H9 (cell line): ENCODE results near the gene P4HA1. TPM values are rescaled to one million over a fixed set of nuclear protein-coding genes. Genes with fewer than 3 reads are reported as not detected.

Experiments
- DNase-seq: peaks from one replicate; pipeline ENCODE4 v3.0.0-alpha.2; 2017
- H2AFZ ChIP-seq: one replicate; pipeline ENCODE4 v1.6.1; 2013; ENCODE audit warnings: mild to moderate bottlenecking, low read length, control low read depth, moderate library complexity
- H2AK5ac ChIP-seq: 2 replicates; pipeline ENCODE4 v1.6.1; 2013; ENCODE audit warnings: low read length, control low read depth, mixed read lengths; ENCODE audit not compliant: insufficient read length
- H2BK120ac ChIP-seq: one replicate; pipeline ENCODE4 v1.6.1; 2013; ENCODE audit warnings: low read depth, mild to moderate bottlenecking, low read length, control low read depth, inconsistent platforms; ENCODE audit not compliant: poor library complexity, severe bottlenecking
- H2BK12ac ChIP-seq: 2 replicates; pipeline ENCODE4 v1.6.1; 2013; ENCODE audit warnings: low read length, control low read depth, mixed read lengths, low read depth; ENCODE audit not compliant: insufficient read length
- H2BK15ac ChIP-seq: 2 replicates; pipeline ENCODE4 v1.6.1; 2013; ENCODE audit warnings: low read depth, low read length, control low read depth
- H2BK20ac ChIP-seq: one replicate; pipeline ENCODE4 v1.6.1; 2013; ENCODE audit warnings: low read depth, mild to moderate bottlenecking, low read length, control low read depth, inconsistent platforms; ENCODE audit not compliant: poor library complexity, severe bottlenecking
- H2BK5ac ChIP-seq: 2 replicates; pipeline ENCODE4 v1.6.1; 2013; ENCODE audit warnings: low read length, control low read depth, mixed read lengths; ENCODE audit not compliant: insufficient read length
- H3K14ac ChIP-seq: 2 replicates; pipeline ENCODE4 v1.6.1; 2013; ENCODE audit warnings: low read length, control low read depth; ENCODE audit not compliant: insufficient read depth
- H3K18ac ChIP-seq: 2 replicates; pipeline ENCODE4 v1.6.1; 2013; ENCODE audit warnings: low read depth, mild to moderate bottlenecking, mixed read lengths, low read length, control low read depth; ENCODE audit not compliant: insufficient read length
- H3K23ac ChIP-seq: 2 replicates; pipeline ENCODE4 v1.6.1; 2013; ENCODE audit warnings: low read length, control low read depth, mixed read lengths, low read depth; ENCODE audit not compliant: insufficient read length
- H3K23me2 ChIP-seq: 2 replicates; pipeline ENCODE4 v1.6.1; 2013; ENCODE audit warnings: low read depth, mild to moderate bottlenecking, mixed read lengths, low read length, control low read depth; ENCODE audit not compliant: insufficient read length, poor library complexity, severe bottlenecking
- H3K27ac ChIP-seq: 2 replicates; pipeline ENCODE4 v1.5.1; 2013; ENCODE audit warnings: low read length, control low read depth, mixed read lengths, low read depth; ENCODE audit not compliant: insufficient read length
- H3K27me3 ChIP-seq: 2 replicates; pipeline ENCODE4 v1.6.1; 2013; ENCODE audit warnings: low read length, control low read depth, inconsistent platforms; ENCODE audit not compliant: insufficient read depth
- H3K4ac ChIP-seq: 2 replicates; pipeline ENCODE4 v1.6.1; 2013; ENCODE audit warnings: low read depth, mild to moderate bottlenecking, control low read depth, inconsistent platforms, low read length, moderate library complexity
- H3K4me1 ChIP-seq: 2 replicates; pipeline ENCODE4 v1.6.1; 2013; ENCODE audit warnings: low read length, control low read depth, inconsistent platforms; ENCODE audit not compliant: insufficient read depth
- H3K4me2 ChIP-seq: 2 replicates; pipeline ENCODE4 v1.6.1; 2013; ENCODE audit warnings: low read length, control low read depth, mixed read lengths; ENCODE audit not compliant: insufficient read length, insufficient read depth
- H3K56ac ChIP-seq: 2 replicates; pipeline ENCODE4 v1.6.1; 2013; ENCODE audit warnings: low read depth, mild to moderate bottlenecking, mixed read lengths, low read length, control low read depth; ENCODE audit not compliant: insufficient read length
- H3K79me1 ChIP-seq: 2 replicates; pipeline ENCODE4 v1.6.1; 2013; ENCODE audit warnings: low read depth, mild to moderate bottlenecking, moderate library complexity, low read length, control low read depth, inconsistent platforms; ENCODE audit not compliant: insufficient read depth, poor library complexity, severe bottlenecking
- H3K79me2 ChIP-seq: 2 replicates; pipeline ENCODE4 v1.6.1; 2013; ENCODE audit warnings: low read length, control low read depth, inconsistent platforms; ENCODE audit not compliant: insufficient read depth
- H3K9ac ChIP-seq: 2 replicates; pipeline ENCODE4 v1.6.1; 2013; ENCODE audit warnings: low read length, control low read depth, mixed read lengths; ENCODE audit not compliant: insufficient read length; ENCODE audit errors: extremely low read depth
- H3K9me3 ChIP-seq: one replicate; pipeline ENCODE4 v1.6.1; 2013; ENCODE audit warnings: low read depth, low read length, inconsistent platforms; ENCODE audit not compliant: control insufficient read depth
- H3T11ph ChIP-seq: one replicate; pipeline ENCODE4 v1.6.1; 2013; ENCODE audit warnings: mild to moderate bottlenecking, low read length, control low read depth, inconsistent platforms
- H4K20me1 ChIP-seq: one replicate; pipeline ENCODE4 v1.6.1; 2013; ENCODE audit not compliant: control insufficient read depth, insufficient read length, insufficient read depth
- H4K5ac ChIP-seq: 2 replicates; pipeline ENCODE4 v1.6.1; 2013; ENCODE audit warnings: low read depth, mild to moderate bottlenecking, mixed read lengths, low read length, control low read depth; ENCODE audit not compliant: insufficient read length
- H4K8ac ChIP-seq: replicated peaks from 2 replicates; pipeline ENCODE4 v1.6.1; 2013; ENCODE audit warnings: low read length, control low read depth, mixed read lengths, low read depth; ENCODE audit not compliant: insufficient read length
- H4K91ac ChIP-seq: 2 replicates; pipeline ENCODE4 v1.6.1; 2013; ENCODE audit warnings: low read depth, mild to moderate bottlenecking, moderate library complexity, mixed read lengths, low read length, control low read depth; ENCODE audit not compliant: insufficient read length
- H3K27ac Mint-ChIP-seq, 3 experiments: 2 replicates in 2 of 3; 3 replicates in 1 of 3; pipeline ENCODE4 v1.8.0; 2020 to 2021; ENCODE audit warnings: mixed read lengths in 3 of 3, mild to moderate bottlenecking in 1 of 3, moderate library complexity in 1 of 3
- H3K27me3 Mint-ChIP-seq: 2 replicates; pipeline ENCODE4 v1.8.0; 2021; ENCODE audit warnings: low read depth, mild to moderate bottlenecking, moderate library complexity, mixed read lengths
- H3K36me3 Mint-ChIP-seq, 3 experiments: 2 replicates in 2 of 3; 3 replicates in 1 of 3; pipeline ENCODE4 v1.8.0; 2020 to 2021; ENCODE audit warnings: low read depth in 3 of 3, mixed read lengths in 3 of 3; ENCODE audit not compliant: insufficient read depth in 1 of 3
- H3K4me1 Mint-ChIP-seq, 2 experiments: 2 replicates each; pipeline ENCODE4 v1.8.0; 2020; ENCODE audit warnings: mixed read lengths in 2 of 2
- H3K4me3 Mint-ChIP-seq, 2 experiments: 2 replicates in 1 of 2; 3 replicates in 1 of 2; pipeline ENCODE4 v1.8.0; 2020 to 2021; ENCODE audit warnings: mild to moderate bottlenecking in 2 of 2, mixed read lengths in 2 of 2, moderate library complexity in 1 of 2
- H3K9me3 Mint-ChIP-seq, 2 experiments: 2 replicates in 1 of 2; 3 replicates in 1 of 2; pipeline ENCODE4 v1.8.0; 2020; ENCODE audit warnings: mild to moderate bottlenecking in 2 of 2, mixed read lengths in 2 of 2, moderate library complexity in 1 of 2
- WGBS: extraction: QIAGEN DNeasy Blood & Tissue Kit; methylation state at CpG from one replicate; pipeline ENCODE4 v1.1.7; 2013; ENCODE audit warnings: missing lambda C conversion rate, low lambda C conversion rate, mixed read lengths; ENCODE audit not compliant: insufficient read length; ENCODE audit errors: extremely low coverage; 5-methylcytosine and 5-hydroxymethylcytosine counted together
- total RNA-seq: library from RNA; stranded (reverse); gene quantifications from 2 replicates; pipeline ENCODE4 v1.2.1, GENCODE V29; 2021
- TF ChIP-seq, protein P1 (sequence below): fragments of 200-600 bp; sonication (generic); conservative IDR thresholded peaks from 3 replicates; pipeline ENCODE4 v1.8.0; 2021; ENCODE audit warnings: antibody characterized with exemption, mild to moderate bottlenecking

The P4HA1 gene
- total RNA-seq, 1 experiment from 2014 or later, result 48.6 TPM

DNA sequence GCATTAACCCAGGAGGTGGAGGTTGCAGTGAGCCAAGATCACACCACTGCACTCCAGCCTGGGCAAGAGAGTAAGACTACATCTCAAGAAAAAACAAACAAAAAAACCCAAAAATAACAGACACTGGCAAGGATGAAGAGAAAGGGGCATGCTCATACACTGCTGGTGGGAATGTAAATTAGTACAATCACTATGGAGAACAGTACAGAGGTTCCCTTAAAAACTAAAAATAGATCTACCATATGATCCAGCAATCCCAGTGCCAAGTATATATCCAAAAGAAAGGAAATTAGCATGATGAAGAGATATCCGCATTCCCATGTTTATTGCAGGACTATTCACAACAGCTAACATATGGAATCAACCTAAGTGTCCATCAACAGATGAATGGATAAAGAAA lies 75.6 kb downstream of the P4HA1 start:
- Histone ChIP-seq H3K79me2 (no peaks in the 10 kb centered on the region), H3K23me2 (no peaks in the 10 kb centered on the region), H3K4ac (no peak overlapping the region), H4K5ac (no peak overlapping the region), H3K23ac (no peak overlapping the region), H3K14ac (no peak overlapping the region), H3K56ac (no peak overlapping the region), H2BK120ac (no peak overlapping the region), H2BK20ac (no peak overlapping the region), H2BK5ac (no peak overlapping the region), H2BK12ac (no peak overlapping the region), H4K20me1 (no peaks in the 10 kb centered on the region), H2AK5ac (no peak overlapping the region), H3K4me2 (no peak overlapping the region), H3K9me3 (no peaks in the 10 kb centered on the region), H3K79me1 (peaks cover 4% of the 10 kb centered on the region), H2AFZ (no peak overlapping the region), H3K27ac (no peak overlapping the region), H3K18ac (no peak overlapping the region), H4K91ac (no peak overlapping the region), H3K9ac (no peak overlapping the region), H3K27me3 (no peaks in the 10 kb centered on the region), H4K8ac (no peak overlapping the region), H3T11ph (no peak overlapping the region), H2BK15ac (no peak overlapping the region), H3K4me1 (no peaks in the 10 kb centered on the region)
- TF ChIP-seq, protein P1, sequence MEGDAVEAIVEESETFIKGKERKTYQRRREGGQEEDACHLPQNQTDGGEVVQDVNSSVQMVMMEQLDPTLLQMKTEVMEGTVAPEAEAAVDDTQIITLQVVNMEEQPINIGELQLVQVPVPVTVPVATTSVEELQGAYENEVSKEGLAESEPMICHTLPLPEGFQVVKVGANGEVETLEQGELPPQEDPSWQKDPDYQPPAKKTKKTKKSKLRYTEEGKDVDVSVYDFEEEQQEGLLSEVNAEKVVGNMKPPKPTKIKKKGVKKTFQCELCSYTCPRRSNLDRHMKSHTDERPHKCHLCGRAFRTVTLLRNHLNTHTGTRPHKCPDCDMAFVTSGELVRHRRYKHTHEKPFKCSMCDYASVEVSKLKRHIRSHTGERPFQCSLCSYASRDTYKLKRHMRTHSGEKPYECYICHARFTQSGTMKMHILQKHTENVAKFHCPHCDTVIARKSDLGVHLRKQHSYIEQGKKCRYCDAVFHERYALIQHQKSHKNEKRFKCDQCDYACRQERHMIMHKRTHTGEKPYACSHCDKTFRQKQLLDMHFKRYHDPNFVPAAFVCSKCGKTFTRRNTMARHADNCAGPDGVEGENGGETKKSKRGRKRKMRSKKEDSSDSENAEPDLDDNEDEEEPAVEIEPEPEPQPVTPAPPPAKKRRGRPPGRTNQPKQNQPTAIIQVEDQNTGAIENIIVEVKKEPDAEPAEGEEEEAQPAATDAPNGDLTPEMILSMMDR, result no peak
- WGBS, result no CpG with 5 or more reads among the region's 1 CpG
- Mint-ChIP-seq H3K4me1 (peaks cover 0 to 7% of the 10 kb centered on the region in 2 experiments; a peak in 1 of 4 replicates), H3K9me3 (no peaks in the 10 kb centered on the region), H3K36me3 (peaks cover 8 to 23% (median 19%) of the 10 kb centered on the region in 3 experiments; a peak in 6 of 7 replicates), H3K27ac (no peak overlapping the region; a peak in 1 of 7 replicates), H3K4me3 (no peak overlapping the region), H3K27me3 (no peaks in the 10 kb centered on the region)
- DNase-seq, result no peak
